Left hindlimb (tissue), 1 donor: ENCODE data around the gene ABCA7.

ENCODE experiments used
- DNase-seq: peaks from one replicate; pipeline ENCODE4 v3.0.0-alpha.2; 2018

Gene ABCA7

DNA sequence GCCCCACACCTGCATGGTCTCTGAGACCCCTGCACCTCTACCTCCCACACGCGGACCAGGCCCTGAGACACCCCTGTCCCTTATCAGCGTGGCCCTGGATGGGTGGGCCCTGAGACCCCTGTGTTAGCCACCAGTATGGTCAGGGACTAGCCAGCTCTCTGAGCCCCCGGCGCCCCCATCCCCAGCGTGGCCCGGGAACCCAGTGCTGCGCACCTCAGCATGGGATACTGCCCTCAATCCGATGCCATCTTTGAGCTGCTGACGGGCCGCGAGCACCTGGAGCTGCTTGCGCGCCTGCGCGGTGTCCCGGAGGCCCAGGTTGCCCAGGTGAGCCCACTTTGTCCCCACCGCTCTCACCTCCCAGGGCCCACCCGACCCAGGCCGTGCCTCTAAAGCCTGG is 22.1 kb downstream of the ABCA7 start:
- DNase-seq = no peak

DNA sequence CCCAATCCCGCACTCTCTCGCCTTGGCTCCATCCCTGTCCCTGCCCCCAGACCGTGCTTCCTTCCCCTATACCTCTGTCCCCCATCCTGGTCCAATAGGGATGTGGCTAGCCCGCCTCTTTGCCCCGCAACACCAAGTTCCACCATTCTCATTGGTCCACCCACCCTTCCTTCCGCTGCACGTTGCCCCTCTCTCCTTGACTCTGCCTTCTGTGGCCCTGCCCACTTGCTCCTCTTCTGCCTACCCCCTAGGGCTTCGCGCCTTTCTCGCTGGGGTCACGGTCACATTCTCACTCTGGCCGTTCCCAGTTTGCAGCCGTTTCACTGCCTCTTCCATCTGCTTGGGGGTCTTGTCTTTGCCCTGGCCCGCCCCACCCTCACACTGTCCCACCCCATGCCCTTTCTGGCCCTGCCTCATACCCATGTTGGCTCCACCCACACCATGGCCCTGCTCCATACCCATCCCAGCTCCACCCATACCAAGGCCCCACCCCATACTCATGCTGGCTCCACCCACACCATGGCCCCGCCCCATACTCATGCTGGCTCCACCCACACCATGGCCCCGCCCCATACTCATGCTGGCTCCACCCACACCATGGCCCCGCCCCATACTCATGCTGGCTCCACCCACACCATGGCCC is 22.6 kb downstream of the ABCA7 start:
- no peak for DNase-seq

DNA sequence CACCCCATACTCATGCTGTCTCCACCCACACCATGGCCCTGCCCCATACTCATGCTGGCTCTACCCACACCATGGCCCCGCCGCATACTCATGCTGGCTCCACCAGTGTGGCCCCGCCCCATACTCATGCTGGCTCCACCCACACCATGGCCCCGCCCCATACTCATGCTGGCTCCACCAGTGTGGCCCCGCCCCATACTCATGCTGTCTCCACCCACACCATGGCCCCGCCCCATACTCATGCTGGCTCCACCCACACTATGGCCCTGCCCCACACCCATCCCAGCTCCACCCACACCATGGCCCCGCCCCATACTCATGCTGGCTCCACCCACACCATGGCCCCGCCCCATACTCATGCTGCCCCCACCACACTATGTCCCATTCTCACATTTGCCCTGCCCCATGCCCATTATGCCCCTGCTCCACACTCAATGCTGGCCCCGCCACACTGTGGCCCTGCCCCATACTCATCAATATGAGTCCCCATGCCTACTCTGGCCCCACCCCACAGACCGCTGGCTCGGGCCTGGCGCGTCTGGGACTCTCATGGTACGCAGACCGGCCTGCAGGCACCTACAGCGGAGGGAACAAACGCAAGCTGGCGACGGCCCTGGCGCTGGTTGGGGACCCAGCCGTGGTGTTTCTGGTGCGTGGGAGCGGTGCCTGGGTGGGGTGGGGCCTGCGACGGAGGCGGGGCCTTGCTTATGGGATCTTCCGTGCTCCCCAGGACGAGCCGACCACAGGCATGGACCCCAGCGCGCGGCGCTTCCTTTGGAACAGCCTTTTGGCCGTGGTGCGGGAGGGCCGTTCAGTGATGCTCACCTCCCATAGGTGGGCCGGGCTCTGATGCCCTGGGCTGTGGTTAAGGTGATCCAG is 23.4 kb downstream of the ABCA7 start:
- DNase-seq = no peak

DNA sequence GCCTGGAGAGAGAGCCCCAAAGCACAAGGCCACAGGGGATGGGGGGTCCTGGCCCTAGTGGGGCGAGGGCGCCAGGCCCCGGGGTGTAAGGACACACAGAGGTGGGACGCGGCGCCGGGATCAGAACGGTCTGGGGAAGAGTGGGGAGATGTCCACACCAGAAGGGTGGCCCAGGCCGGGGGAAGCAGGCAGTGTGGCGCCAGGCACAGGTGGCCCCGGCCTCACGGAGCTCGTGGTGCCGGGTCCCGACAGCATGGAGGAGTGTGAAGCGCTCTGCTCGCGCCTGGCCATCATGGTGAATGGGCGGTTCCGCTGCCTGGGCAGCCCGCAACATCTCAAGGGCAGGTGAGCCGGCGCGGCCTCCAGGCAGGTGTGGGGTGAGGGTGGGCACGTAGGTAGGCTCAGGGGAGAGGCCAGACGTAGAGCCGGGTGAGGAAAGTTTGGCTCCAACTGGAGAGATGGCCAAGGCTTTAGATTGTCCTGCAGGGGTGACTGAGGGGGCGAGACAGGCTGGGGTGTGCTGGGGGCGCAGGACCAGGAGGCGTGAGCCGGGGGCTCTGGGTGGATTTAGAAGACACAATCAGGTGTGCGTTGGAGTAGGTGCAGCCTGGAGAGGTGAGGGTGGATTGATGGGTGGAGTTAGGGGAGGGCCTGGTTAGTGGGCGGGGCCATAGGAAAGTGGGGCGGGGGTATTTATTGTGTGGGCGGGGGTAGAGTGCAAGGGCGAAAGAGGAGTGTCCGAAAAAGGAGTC is 24.2 kb downstream of the ABCA7 start:
- DNase-seq = no peak

DNA sequence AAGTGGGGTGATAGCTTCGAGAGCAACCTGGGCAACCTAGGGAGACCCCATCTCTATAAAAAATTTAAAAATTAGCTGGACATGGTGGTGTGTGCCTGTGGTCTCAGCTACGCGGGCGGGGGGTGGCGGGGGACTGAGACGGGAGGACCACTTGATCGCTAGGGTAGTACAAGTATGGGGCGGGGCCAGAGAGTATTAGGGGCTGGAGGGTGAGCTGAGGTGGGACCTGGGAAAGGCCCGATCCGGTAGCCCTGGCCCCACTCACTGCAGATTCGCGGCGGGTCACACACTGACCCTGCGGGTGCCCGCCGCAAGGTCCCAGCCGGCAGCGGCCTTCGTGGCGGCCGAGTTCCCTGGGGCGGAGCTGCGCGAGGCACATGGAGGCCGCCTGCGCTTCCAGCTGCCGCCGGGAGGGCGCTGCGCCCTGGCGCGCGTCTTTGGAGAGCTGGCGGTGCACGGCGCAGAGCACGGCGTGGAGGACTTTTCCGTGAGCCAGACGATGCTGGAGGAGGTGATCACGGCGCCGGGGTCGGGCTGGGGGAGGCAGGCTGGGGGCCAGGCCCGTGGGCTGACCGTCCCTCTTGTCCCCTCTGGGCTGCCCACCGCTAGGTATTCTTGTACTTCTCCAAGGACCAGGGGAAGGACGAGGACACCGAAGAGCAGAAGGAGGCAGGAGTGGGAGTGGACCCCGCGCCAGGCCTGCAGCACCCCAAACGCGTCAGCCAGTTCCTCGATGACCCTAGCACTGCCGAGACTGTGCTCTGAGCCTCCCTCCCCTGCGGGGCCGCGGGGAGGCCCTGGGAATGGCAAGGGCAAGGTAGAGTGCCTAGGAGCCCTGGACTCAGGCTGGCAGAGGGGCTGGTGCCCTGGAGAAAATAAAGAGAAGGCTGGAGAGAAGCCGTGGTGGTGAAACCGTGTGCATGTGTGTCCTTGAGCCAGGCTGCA is 25.0 kb downstream of the ABCA7 start:
- DNase-seq = peak; percentile 71

DNA sequence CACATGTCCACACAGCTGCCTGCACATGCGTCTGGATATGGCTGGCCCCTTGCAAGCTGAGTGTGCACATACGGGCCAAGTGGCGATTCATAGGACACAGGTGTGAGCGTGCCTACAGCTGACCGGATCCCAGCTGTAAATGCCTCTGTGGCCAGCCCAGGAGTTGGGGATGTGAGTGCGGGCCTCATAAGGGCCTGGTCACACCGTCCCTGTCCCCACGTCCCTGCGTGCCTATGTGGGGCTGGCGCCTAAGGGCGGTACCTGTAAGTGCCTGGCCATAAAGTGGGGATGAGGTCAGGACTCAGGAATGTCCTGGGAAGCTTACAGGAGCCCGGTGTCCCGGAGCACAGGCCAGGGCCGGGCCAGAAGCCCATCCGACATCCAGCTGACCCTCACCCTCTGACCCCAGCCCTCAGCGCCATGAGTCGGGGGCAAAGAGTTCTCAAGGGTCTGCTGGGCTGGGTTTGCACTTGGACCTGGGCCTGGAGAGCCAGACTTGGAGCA is 25.8 kb downstream of the ABCA7 start:
- DNase-seq = no peak

DNA sequence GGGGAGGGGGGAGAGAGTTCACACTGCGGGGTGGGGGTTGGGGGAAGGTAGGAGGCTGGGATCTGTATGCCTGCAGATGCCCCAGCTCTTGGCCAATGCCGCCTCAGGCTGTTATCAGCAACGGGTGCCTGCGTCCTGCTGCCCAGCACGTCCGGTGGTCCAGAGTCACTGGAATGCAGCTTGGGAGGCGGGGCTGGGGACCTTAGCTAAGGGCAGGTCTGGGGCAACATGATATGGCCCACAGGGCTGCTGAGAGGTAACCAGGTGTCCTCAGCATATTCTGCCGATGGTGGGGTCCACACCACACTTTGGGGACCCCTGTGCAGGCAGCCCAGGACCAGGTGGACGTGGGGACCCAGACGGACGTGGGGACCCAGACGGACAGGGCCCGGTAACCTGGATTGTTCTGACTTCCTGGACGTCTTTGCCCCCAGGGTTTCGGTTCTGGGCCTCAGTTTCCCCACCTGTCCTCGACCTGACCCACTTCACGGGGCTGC is 26.4 kb downstream of the ABCA7 start:
- DNase-seq = no peak

DNA sequence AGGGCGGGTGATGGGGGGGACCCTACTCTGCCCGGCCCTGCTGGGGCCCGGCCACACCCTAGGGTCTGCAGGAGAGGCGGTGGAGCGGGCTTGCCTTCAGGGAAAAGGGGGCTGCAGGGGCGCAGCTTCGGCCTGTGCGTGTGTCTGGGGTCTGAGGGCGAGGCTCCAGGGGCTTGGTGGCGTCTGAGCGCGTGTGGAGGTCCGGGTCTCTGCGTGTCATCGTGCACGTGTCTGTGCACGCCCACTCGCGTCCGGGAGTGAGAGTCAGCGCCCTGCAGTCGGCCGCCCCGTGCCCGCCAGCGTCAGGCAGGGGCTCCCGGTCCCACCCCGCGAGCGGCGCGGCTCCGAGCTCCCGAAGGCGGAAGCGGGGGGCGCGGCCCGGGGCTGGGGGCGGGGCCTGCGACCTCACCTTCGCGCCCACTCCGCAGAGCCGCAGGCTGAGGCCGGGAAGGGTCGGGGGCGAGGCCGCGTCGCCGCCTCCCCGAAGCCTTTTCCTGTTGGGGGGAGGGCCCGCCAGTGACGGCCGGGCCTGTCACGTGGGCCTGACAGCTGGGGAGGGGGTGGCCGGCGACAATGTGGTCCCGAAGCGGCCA is 26.9 kb downstream of the ABCA7 start, which contains the start of gene ARHGAP45:
Gene ARHGAP45, plus strand, starts transcription at position 420 of the 593 bp plus-strand sequence. CDS start 239 bp downstream, outside the sequence.
- no peak for DNase-seq

DNA sequence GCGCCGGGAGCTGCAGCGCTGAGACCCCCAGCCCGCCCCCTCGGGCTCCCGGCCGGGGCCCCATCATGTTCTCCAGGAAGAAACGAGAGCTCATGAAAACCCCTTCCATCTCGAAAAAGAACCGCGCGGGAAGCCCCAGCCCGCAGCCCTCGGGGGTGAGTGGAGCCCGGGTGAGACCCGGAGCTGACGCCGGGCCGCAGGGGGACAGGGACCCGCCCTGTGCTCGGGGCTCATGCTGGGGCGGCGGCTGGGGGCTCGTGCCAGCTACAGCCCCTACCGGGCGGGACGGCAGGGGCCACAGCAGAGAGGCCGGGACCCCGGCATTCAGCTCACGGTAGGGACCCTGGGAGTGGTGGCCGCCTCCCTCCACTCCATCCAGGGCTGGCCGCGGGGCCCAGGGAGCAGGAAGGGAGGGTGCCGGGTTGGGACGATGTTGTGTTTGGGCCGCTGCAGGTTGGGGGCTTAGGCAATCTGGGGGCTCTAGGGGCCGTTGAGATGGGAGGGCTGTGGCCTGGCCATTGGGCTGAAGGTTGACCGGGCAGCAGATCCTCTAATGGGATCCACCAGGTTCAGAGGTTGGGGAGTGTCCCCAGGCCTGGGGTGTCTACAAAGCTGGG is 27.5 kb downstream of the ABCA7 start:
- DNase-seq = no peak

DNA sequence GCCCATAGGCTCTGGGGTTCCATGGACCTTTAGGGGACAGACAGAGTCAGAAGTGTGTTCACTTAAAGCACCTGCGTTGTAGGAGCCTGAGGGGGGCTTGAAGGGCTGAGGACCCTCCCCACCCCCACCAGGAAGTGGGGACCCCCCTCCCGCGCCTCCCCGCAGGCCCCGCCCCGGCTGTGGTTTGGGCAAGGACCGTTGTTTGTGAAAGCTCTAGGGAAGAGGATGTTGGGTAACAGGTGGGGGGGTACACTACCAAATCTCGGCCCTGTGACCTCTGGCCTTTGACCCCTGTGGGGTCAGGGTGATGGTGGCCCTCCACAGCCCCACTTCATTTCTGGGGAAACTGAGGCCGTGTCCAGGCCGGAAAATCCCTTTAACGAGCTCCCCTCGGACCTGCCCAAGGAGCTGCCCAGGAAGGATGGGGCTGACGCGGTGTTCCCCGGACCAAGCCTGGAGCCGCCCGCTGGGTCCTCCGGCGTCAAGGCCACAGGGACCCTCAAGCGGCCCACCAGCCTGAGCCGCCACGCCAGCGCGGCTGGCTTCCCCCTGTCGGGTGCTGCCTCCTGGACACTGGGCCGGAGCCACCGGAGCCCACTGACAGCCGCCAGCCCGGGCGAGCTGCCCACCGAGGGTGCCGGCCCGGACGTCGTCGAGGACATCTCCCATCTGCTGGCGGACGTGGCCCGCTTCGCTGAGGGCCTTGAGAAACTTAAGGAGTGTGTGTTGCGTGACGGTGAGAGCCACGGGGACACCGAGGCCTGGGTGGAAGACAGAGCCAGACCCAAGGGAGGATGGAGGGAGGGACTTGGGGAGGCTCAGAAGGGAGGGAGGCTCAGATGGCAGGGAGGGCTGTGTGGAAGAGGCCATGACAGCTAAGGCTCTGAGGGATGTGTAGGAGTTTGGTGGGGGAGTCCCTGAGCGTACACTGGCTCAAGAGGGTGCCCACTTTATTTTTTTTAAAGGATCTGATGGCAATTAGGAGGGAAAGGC is 28.4 kb downstream of the ABCA7 start:
- DNase-seq = no peak

DNA sequence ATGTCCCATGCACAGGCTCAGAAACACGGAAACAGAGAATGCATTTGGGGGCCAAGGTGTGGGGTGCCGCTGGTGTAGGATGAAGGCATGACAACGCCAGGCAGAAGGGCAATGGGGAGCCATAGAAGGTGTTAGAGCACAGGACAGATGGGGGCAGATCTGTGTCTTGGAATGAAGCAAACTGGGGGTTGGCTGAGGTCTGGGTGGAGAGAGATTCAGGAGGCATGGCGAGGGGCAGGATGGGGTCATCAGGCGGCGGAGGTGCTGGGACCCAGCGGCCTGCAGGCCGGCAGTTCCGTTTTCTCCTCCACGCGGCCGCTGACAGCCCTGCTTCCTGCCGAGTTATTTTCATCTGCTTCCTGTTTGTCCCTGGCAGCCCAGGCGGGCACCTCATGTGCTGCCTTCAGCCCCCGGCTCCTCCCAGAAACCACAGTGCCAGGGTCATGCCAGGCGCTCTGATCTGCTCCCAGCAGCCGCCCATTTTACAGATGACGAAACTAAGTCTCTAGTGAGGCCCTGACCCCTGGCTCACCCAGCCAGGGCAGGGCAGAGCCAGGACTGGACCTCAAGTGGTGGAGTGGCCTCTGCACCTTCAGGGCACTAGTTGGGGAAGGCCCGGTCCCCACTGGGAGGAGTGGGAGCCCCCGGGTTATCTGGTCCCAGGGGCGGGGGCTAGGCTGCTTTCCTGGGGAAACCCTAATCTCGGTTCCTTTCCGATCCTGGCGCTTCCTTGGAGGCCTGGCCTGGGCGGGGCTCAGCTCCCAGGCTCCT is 29.3 kb downstream of the ABCA7 start:
- DNase-seq = no peak

DNA sequence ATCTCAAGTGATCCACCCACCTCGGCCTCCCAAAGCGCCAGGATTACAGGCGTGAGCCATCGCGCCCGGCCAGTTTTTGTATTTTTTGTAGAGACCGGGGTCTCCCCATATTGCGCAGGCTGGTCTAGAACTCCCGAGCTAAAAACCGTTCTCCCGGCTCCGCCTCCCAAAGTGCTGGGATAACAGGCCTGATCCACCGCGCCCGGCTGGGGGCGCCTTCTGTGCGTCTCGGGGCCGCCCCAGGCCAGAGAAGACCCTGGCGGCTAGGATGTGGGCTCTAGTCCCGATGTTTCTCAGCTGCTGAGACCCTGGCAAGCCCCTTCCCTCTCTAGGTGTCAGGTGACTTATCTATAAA is 30.6 kb downstream of the ABCA7 start:
- no peak for DNase-seq

DNA sequence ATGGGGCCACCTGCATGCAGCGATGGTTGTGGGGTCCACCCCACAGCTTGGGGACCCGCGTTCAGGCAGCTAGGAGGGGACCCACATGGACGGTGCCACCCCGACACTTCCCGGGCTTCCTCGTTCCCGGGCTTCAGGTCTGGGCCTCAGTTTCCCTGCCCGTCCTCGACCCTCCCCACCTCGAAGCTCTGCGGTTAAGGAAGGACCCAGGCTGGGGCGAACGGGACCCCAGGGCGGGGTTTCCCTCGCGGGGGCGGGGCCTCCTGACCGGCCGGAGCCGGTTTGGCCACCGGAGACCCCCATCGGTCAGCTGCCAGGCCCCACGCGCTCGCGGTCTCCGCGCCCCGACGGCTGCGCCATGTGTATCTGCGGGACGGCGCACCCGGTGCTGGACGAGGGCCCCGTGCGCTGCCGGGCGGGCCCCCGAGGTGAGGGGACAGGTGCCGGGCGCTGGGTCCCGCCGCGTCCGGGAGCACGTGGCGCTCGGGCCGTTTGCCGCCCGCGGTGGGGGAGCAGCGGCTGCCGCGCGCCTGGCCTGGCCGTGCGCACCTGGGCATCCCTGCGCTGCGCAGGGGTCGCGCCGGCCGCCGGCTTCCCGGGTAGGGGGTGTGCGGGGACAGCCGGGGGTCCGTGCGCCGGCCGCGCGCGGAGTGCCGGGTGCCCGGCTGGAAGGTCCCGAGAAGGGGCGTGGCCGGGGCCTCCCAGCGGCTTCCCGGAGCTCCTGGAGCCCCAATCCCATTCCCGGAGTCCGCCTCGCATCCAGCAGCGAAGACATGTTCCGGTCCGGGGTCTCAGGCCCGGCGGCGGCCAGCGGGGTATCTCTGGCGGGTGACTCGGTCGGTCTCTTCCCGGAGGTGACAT is 31.3 kb downstream of the ABCA7 start:
- no peak for DNase-seq

DNA sequence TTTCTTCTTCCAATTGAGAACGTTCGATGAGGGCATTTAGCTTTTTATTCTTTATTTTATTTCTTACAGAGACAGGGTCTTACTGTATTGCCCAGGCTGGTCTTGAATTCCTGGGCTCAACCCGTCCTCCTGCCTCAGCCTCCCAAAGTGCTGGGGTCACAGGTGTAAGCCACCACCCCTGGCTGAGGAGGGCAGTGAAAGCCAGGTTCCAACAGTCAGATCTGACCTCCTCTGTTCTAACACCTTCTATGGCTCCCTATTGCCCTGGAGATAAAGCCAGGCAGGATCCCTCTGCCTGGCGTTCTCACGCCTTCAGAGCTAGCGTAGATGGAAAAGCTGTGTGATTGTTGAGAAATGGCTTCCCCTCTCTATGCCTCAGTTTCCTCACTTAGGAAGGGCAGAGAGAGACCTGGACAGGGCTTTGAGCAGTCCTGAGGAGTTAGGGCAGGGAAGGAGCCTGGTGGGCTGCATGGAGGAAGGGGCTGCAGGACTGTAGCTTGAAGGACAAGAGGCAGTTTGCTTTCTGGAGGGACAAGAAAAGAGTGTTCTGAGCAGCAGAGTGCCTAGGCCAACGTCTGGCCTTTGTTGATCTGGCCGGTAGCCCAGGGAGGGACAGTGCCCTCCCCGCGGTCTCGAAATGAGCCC is 32.6 kb downstream of the ABCA7 start:
- DNase-seq = no peak

DNA sequence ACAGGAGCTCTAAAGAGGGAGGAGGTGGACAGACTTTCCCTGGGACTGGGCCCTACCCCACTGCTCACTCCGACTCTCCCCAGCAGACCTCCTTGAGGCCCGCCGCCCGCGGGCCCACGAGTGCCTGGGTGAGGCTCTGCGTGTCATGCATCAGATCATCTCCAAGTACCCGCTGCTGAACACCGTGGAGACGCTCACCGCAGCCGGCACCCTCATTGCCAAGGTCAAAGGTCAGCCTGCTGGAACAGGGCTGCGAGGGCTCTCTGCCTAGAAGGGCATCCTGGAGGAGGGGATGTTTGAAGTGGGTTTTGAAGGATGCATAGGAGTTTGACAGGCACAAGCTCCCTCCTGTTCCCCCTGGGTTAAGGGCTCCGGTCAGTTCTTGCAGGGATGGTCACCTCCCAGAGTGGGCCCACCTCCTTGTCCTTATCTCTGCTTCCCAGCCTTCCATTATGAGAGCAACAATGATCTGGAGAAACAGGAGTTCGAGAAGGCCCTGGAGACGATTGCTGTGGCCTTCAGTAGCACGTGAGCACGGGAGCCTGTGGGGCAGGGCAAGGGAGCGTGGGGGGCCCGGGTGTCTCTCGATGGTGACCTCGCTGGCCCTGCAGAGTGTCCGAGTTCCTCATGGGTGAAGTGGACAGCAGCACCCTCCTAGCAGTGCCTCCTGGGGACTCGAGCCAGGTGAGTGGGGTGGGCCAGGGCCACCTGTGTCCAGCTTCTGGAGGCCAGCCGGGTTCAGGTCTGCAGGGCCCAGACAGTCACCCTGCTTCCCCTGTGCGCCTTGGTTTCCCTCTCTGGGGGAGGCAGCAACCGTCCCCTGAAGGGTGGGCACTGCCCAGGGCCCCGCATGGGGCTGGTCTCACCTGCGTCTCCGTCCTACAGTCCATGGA is 33.4 kb downstream of the ABCA7 start:
- DNase-seq = no peak

DNA sequence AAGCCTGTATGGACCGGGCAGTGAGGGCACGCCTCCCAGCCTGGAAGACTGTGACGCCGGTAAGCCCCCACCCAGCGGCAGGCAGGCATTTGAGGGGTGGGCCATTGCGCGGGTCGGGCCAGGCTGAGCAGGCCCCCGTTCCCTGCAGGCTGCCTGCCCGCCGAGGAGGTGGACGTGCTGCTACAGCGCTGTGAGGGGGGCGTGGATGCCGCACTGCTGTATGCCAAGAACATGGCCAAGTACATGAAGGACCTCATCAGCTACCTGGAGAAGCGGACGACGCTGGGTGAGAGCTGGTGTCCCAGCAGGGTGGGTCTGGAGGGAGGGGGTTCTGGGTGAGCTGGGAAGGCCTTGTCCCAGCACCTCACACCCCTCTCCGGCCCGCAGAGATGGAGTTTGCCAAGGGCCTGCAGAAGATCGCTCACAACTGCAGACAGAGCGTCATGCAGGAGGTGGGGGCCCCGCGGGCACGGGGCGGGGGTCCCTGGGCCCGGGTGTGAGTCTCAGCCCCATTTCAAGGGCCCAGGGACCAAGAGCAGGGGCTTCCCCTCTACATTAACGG is 34.1 kb downstream of the ABCA7 start:
- no peak for DNase-seq
